Ishikawa (cell line): ENCODE data around the gene CBLB.

Experiments
- CEBPB ChIP-seq: IDR thresholded peaks from 2 replicates; pipeline ENCODE4 v1.6.1; 2012
- CREB1 ChIP-seq: IDR thresholded peaks from 2 replicates; pipeline ENCODE4 v1.6.1; 2012; ENCODE audit warnings: low read depth
- EGR1 ChIP-seq: IDR thresholded peaks from 2 replicates; pipeline ENCODE4 v1.6.1; 2012
- EP300 ChIP-seq: IDR thresholded peaks from 2 replicates; pipeline ENCODE4 v1.6.1; 2012; ENCODE audit warnings: borderline replicate concordance
- FOXM1 ChIP-seq: IDR thresholded peaks from 2 replicates; pipeline ENCODE4 v1.6.1; 2012; ENCODE audit warnings: low read depth, borderline replicate concordance
- MAX ChIP-seq: IDR thresholded peaks from 2 replicates; pipeline ENCODE4 v1.6.1; 2012
- NFIC ChIP-seq: IDR thresholded peaks from 2 replicates; pipeline ENCODE4 v1.6.1; 2012
- RAD21 ChIP-seq: IDR thresholded peaks from 2 replicates; pipeline ENCODE4 v1.6.1; 2012; ENCODE audit warnings: low read depth
- TAF1 ChIP-seq: IDR thresholded peaks from 2 replicates; pipeline ENCODE4 v1.6.1; 2012; ENCODE audit warnings: low read depth, mild to moderate bottlenecking
- TCF12 ChIP-seq: IDR thresholded peaks from 2 replicates; pipeline ENCODE4 v1.6.1; 2012; ENCODE audit warnings: low read depth
- TEAD4 ChIP-seq: IDR thresholded peaks from 2 replicates; pipeline ENCODE4 v1.6.1; 2012
- USF1 ChIP-seq: IDR thresholded peaks from 2 replicates; pipeline ENCODE4 v1.6.1; 2012
- YY1 ChIP-seq: IDR thresholded peaks from 2 replicates; pipeline ENCODE4 v1.6.1; 2012; ENCODE audit warnings: low read depth
- ZBTB7A ChIP-seq: IDR thresholded peaks from 2 replicates; pipeline ENCODE4 v1.6.1; 2012; ENCODE audit warnings: low read depth
- TF ChIP-seq, protein P1 (sequence below): IDR thresholded peaks from 2 replicates; pipeline ENCODE4 v1.6.1; 2012; ENCODE audit warnings: low read depth, mild to moderate bottlenecking

The CBLB gene

GRCh38 chr3:105813710-105814109 lies 55.1 kb downstream of the CBLB start:
- no peak for TF ChIP-seq RAD21
- TF ChIP-seq CREB1: no peak
- no peak for TF ChIP-seq USF1
- no peak for TF ChIP-seq ZBTB7A
- TF ChIP-seq NFIC: no peak
- no peak for TF ChIP-seq TAF1
- TF ChIP-seq TCF12: no peak
- no peak for TF ChIP-seq EGR1
- TF ChIP-seq, protein P1, sequence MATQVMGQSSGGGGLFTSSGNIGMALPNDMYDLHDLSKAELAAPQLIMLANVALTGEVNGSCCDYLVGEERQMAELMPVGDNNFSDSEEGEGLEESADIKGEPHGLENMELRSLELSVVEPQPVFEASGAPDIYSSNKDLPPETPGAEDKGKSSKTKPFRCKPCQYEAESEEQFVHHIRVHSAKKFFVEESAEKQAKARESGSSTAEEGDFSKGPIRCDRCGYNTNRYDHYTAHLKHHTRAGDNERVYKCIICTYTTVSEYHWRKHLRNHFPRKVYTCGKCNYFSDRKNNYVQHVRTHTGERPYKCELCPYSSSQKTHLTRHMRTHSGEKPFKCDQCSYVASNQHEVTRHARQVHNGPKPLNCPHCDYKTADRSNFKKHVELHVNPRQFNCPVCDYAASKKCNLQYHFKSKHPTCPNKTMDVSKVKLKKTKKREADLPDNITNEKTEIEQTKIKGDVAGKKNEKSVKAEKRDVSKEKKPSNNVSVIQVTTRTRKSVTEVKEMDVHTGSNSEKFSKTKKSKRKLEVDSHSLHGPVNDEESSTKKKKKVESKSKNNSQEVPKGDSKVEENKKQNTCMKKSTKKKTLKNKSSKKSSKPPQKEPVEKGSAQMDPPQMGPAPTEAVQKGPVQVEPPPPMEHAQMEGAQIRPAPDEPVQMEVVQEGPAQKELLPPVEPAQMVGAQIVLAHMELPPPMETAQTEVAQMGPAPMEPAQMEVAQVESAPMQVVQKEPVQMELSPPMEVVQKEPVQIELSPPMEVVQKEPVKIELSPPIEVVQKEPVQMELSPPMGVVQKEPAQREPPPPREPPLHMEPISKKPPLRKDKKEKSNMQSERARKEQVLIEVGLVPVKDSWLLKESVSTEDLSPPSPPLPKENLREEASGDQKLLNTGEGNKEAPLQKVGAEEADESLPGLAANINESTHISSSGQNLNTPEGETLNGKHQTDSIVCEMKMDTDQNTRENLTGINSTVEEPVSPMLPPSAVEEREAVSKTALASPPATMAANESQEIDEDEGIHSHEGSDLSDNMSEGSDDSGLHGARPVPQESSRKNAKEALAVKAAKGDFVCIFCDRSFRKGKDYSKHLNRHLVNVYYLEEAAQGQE: no peak
- TF ChIP-seq YY1: no peak
- no peak for TF ChIP-seq TEAD4
- TF ChIP-seq EP300: no peak
- TF ChIP-seq FOXM1: no peak

DNA sequence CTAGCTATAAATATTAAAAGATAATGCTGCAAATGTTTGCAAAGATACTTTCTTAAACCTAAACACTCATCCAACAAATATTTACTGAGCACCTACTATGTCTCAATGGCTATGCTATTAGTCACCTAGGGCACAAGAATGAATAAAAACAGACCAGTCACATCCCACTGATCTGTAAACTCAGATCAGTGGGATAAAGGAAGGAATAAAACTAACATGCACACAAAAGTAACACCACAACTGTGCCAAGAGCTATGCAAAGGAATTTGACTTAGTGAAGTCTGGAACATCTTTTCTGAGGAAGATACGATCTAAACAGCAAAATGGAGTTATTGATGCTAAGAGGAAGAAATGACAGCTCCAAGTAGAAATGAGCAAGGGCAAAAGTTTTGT lies 56.6 kb downstream of the CBLB start:
- TF ChIP-seq TAF1 (no peak), ZBTB7A (no peak), CEBPB (no peak), USF1 (no peak), FOXM1 (no peak), CREB1 (no peak), YY1 (no peak), EGR1 (no peak)
- TF ChIP-seq, protein P1: no peak

- TF ChIP-seq EP300: no peak
- TF ChIP-seq, protein P1: no peak
- no peak for TF ChIP-seq ZBTB7A
- TF ChIP-seq NFIC: no peak
- no peak for TF ChIP-seq EGR1
- no peak for TF ChIP-seq MAX
- TF ChIP-seq YY1: no peak
- no peak for TF ChIP-seq CEBPB
- no peak for TF ChIP-seq TAF1
- no peak for TF ChIP-seq CREB1
- TF ChIP-seq USF1: no peak
- TF ChIP-seq FOXM1: no peak
- TF ChIP-seq TEAD4: no peak
- no peak for TF ChIP-seq RAD21
- TF ChIP-seq TCF12: no peak
Measured at GRCh38 chr3:105811518-105812193, 57.2 kb downstream of the CBLB start.

- no peak for TF ChIP-seq EP300
- TF ChIP-seq ZBTB7A: no peak
- TF ChIP-seq TCF12: no peak
- TF ChIP-seq FOXM1: no peak
- no peak for TF ChIP-seq TEAD4
- no peak for TF ChIP-seq TAF1
- no peak for TF ChIP-seq RAD21
- no peak for TF ChIP-seq YY1
- no peak for TF ChIP-seq CREB1
- TF ChIP-seq, protein P1: no peak
- TF ChIP-seq USF1: no peak
- no peak for TF ChIP-seq EGR1
- TF ChIP-seq NFIC: no peak
- no peak for TF ChIP-seq MAX
- no peak for TF ChIP-seq CEBPB
Measured at GRCh38 chr3:105809208-105809888, 59.5 kb downstream of the CBLB start.
